Measurements from ENCODE around the gene COQ8B. TPM values are rescaled to one million over a fixed set of nuclear protein-coding genes. Genes with fewer than 3 reads are reported as not detected.
"Not testable (repeated sequence)": the region's sequence is repeated elsewhere in the genome, so short reads cannot be mapped to it uniquely, and the experiment has no call there.

Gene COQ8B
- 29.0 TPM for polyA plus RNA-seq (2013, experiment 1 of 2)
- polyA plus RNA-seq (2013, experiment 2 of 2) = 28.4 TPM

- Histone ChIP-seq H2BK15ac (ENCODE audit: low read length) (no peak within 1 kb of the TSS), H3K4ac (ENCODE audit: low read length) (no peak within 1 kb of the TSS), H3K23ac (ENCODE audit: low read depth, low read length, poor library complexity) (peak within 1 kb of the TSS; percentile 80), H3K27me3 (ENCODE audit: control insufficient read depth in 3 of 3, insufficient read depth in 3 of 3, low read depth in 1 of 3, low read length in 3 of 3) (no peaks in the 10 kb centered on the region), H3K18ac (ENCODE audit: low read length) (peak within 1 kb of the TSS; percentile 93), H3K9ac (ENCODE audit: low read depth, low read length, poor library complexity) (peak within 1 kb of the TSS; percentile 85), H3K14ac (ENCODE audit: low read length) (no peak within 1 kb of the TSS), H2BK5ac (ENCODE audit: low read length) (peak within 1 kb of the TSS; percentile 43), H2BK12ac (ENCODE audit: low read length) (no peak within 1 kb of the TSS), H3K4me2 (ENCODE audit: insufficient read depth, low read length, poor library complexity, severe bottlenecking) (peak within 1 kb of the TSS; percentile 97), H3K4me3 (ENCODE audit: low read length in 2 of 2) (peak within 1 kb of the TSS; percentile 66 to 88), H3K4me1 (ENCODE audit: control insufficient read depth in 2 of 2, insufficient read depth in 1 of 2, low read depth in 1 of 2, low read length in 2 of 2) (peaks cover 21 to 25% of the 10 kb centered on the region in 2 donors), H2AFZ (ENCODE audit: low read length) (peak within 1 kb of the TSS; percentile 91), H3K79me1 (ENCODE audit: low read depth, low read length) (peaks cover 19% of the 10 kb centered on the region), H3K9me3 (replicated peaks in 1 of 2; ENCODE audit: control insufficient read depth in 2 of 2, insufficient read depth in 1 of 2, low read depth in 1 of 2, low read length in 2 of 2) (no peaks in the 10 kb centered on the region), H2BK120ac (ENCODE audit: low read depth, low read length) (peak within 1 kb of the TSS; percentile 6), H4K91ac (ENCODE audit: low read depth, low read length, poor library complexity) (no peak within 1 kb of the TSS), H4K8ac (ENCODE audit: low read depth, low read length) (no peak within 1 kb of the TSS), H2AK5ac (ENCODE audit: low read depth, low read length) (peak within 1 kb of the TSS; percentile 59), H3K27ac (replicated peaks; ENCODE audit: low read length) (peak within 1 kb of the TSS; percentile 83), H3K36me3 (replicated peaks in 1 of 2; ENCODE audit: control insufficient read depth in 2 of 2, insufficient read depth in 2 of 2, low read length in 2 of 2) (peaks cover 5 to 26% of the 10 kb centered on the region in 2 donors)
- DNase-seq (ENCODE audit: low spot score) = peak; percentile 98
- WGBS, 2 donors (ENCODE audit: extremely low coverage in 2 of 2, insufficient read length in 2 of 2, insufficient replicate concordance in 1 of 2) = no CpG with 5 or more reads among the region's 76 CpGs
Observed at GRCh38 chr19:40716482-40717324, at the start of gene COQ8B, which contains the start of gene ITPKC. COQ8B (minus strand) TSS chr19:40716886; CDS start chr19:40714632, 2,254 bp downstream. ITPKC (plus strand) TSS chr19:40717112; CDS start chr19:40717136, 24 bp downstream.

- H3K23ac ChIP-seq (ENCODE audit: low read depth, low read length, poor library complexity) = not testable (repeated sequence)
Observed at GRCh38 chr19:40766385-40766784, 49.7 kb upstream of the COQ8B start.

GRCh38 chr19:40763963-40764362, 47.3 kb upstream of the COQ8B start:
- Histone ChIP-seq H3K27ac (replicated peaks; ENCODE audit: low read length) (no peak overlapping the region), H3K23ac (ENCODE audit: low read depth, low read length, poor library complexity) (no peak overlapping the region), H3K9ac (ENCODE audit: low read depth, low read length, poor library complexity) (no peak overlapping the region), H4K91ac (ENCODE audit: low read depth, low read length, poor library complexity) (no peak overlapping the region), H2AFZ (ENCODE audit: low read length) (no peak overlapping the region), H3K36me3 (replicated peaks in 1 of 2; ENCODE audit: control insufficient read depth in 2 of 2, insufficient read depth in 2 of 2, low read length in 2 of 2) (peaks cover 63 to 92% of the 10 kb centered on the region in 2 donors), H3K79me1 (ENCODE audit: low read depth, low read length) (peaks cover 3% of the 10 kb centered on the region), H3K4me3 (ENCODE audit: low read length in 2 of 2) (no peak overlapping the region), H2BK15ac (ENCODE audit: low read length) (no peak overlapping the region), H3K9me3 (replicated peaks in 1 of 2; ENCODE audit: control insufficient read depth in 2 of 2, insufficient read depth in 1 of 2, low read depth in 1 of 2, low read length in 2 of 2) (no peaks in the 10 kb centered on the region), H2AK5ac (ENCODE audit: low read depth, low read length) (no peak overlapping the region), H2BK120ac (ENCODE audit: low read depth, low read length) (no peak overlapping the region), H3K4ac (ENCODE audit: low read length) (no peak overlapping the region), H3K18ac (ENCODE audit: low read length) (no peak overlapping the region), H3K4me1 (ENCODE audit: control insufficient read depth in 2 of 2, insufficient read depth in 1 of 2, low read depth in 1 of 2, low read length in 2 of 2) (no peaks in the 10 kb centered on the region), H3K14ac (ENCODE audit: low read length) (no peak overlapping the region), H3K27me3 (ENCODE audit: control insufficient read depth in 3 of 3, insufficient read depth in 3 of 3, low read depth in 1 of 3, low read length in 3 of 3) (no peaks in the 10 kb centered on the region), H4K8ac (ENCODE audit: low read depth, low read length) (no peak overlapping the region), H2BK12ac (ENCODE audit: low read length) (peak overlapping the region; percentile 35), H2BK5ac (ENCODE audit: low read length) (no peak overlapping the region), H3K4me2 (ENCODE audit: insufficient read depth, low read length, poor library complexity, severe bottlenecking) (no peak overlapping the region)
- no CpG with 5 or more reads among the region's 10 CpGs for WGBS, 2 donors (ENCODE audit: extremely low coverage in 2 of 2, insufficient read length in 2 of 2, insufficient replicate concordance in 1 of 2)
- DNase-seq (ENCODE audit: low spot score) = no peak

More at GRCh38 chr19:40766385-40766784, 49.7 kb upstream of the COQ8B start:
- not testable (repeated sequence) for H3K27ac ChIP-seq (replicated peaks; ENCODE audit: low read length); H2BK5ac ChIP-seq (ENCODE audit: low read length); H4K8ac ChIP-seq (ENCODE audit: low read depth, low read length); H2BK12ac ChIP-seq (ENCODE audit: low read length); H3K14ac ChIP-seq (ENCODE audit: low read length); H3K4me1 ChIP-seq (ENCODE audit: control insufficient read depth in 2 of 2, insufficient read depth in 1 of 2, low read depth in 1 of 2, low read length in 2 of 2); H4K91ac ChIP-seq (ENCODE audit: low read depth, low read length, poor library complexity); DNase-seq (ENCODE audit: low spot score); H3K4ac ChIP-seq (ENCODE audit: low read length); H3K27me3 ChIP-seq (ENCODE audit: control insufficient read depth in 3 of 3, insufficient read depth in 3 of 3, low read depth in 1 of 3, low read length in 3 of 3); H2AK5ac ChIP-seq (ENCODE audit: low read depth, low read length); H2BK120ac ChIP-seq (ENCODE audit: low read depth, low read length); H3K9ac ChIP-seq (ENCODE audit: low read depth, low read length, poor library complexity); H2BK15ac ChIP-seq (ENCODE audit: low read length); H3K9me3 ChIP-seq (replicated peaks in 1 of 2; ENCODE audit: control insufficient read depth in 2 of 2, insufficient read depth in 1 of 2, low read depth in 1 of 2, low read length in 2 of 2); H2AFZ ChIP-seq (ENCODE audit: low read length); H3K18ac ChIP-seq (ENCODE audit: low read length); H3K79me1 ChIP-seq (ENCODE audit: low read depth, low read length); H3K4me2 ChIP-seq (ENCODE audit: insufficient read depth, low read length, poor library complexity, severe bottlenecking); H3K4me3 ChIP-seq (ENCODE audit: low read length in 2 of 2)
- H3K36me3 ChIP-seq (replicated peaks in 1 of 2; ENCODE audit: control insufficient read depth in 2 of 2, insufficient read depth in 2 of 2, low read length in 2 of 2) = peaks cover 43 to 75% of the 10 kb centered on the region in 2 donors
- WGBS, 2 donors (ENCODE audit: extremely low coverage in 2 of 2, insufficient read length in 2 of 2, insufficient replicate concordance in 1 of 2) = no CpG with 5 or more reads among the region's 13 CpGs

GRCh38 chr19:40763526-40763925, 46.8 kb upstream of the COQ8B start:
- H3K4me2 ChIP-seq (ENCODE audit: insufficient read depth, low read length, poor library complexity, severe bottlenecking) = no peak overlapping the region
- peaks cover 3% of the 10 kb centered on the region for H3K79me1 ChIP-seq (ENCODE audit: low read depth, low read length)
- WGBS, 2 donors (ENCODE audit: extremely low coverage in 2 of 2, insufficient read length in 2 of 2, insufficient replicate concordance in 1 of 2) = no CpG with 5 or more reads among the region's 7 CpGs
- no peak overlapping the region for H2BK120ac ChIP-seq (ENCODE audit: low read depth, low read length)
- no peaks in the 10 kb centered on the region for H3K4me1 ChIP-seq (ENCODE audit: control insufficient read depth in 2 of 2, insufficient read depth in 1 of 2, low read depth in 1 of 2, low read length in 2 of 2)
- H2AFZ ChIP-seq (ENCODE audit: low read length) = no peak overlapping the region
- no peak for DNase-seq (ENCODE audit: low spot score)
- no peak overlapping the region for H3K14ac ChIP-seq (ENCODE audit: low read length)
- H2BK15ac ChIP-seq (ENCODE audit: low read length) = no peak overlapping the region
- no peak overlapping the region for H2BK5ac ChIP-seq (ENCODE audit: low read length)
- peaks cover 65 to 91% of the 10 kb centered on the region in 2 donors for H3K36me3 ChIP-seq (replicated peaks in 1 of 2; ENCODE audit: control insufficient read depth in 2 of 2, insufficient read depth in 2 of 2, low read length in 2 of 2)
- H3K4ac ChIP-seq (ENCODE audit: low read length) = no peak overlapping the region
- no peak overlapping the region for H3K18ac ChIP-seq (ENCODE audit: low read length)
- no peak overlapping the region for H3K4me3 ChIP-seq (ENCODE audit: low read length in 2 of 2)
- no peak overlapping the region for H4K8ac ChIP-seq (ENCODE audit: low read depth, low read length)
- no peak overlapping the region for H4K91ac ChIP-seq (ENCODE audit: low read depth, low read length, poor library complexity)
- H3K27ac ChIP-seq (replicated peaks; ENCODE audit: low read length) = no peak overlapping the region
- no peak overlapping the region for H2AK5ac ChIP-seq (ENCODE audit: low read depth, low read length)
- no peaks in the 10 kb centered on the region for H3K9me3 ChIP-seq (replicated peaks in 1 of 2; ENCODE audit: control insufficient read depth in 2 of 2, insufficient read depth in 1 of 2, low read depth in 1 of 2, low read length in 2 of 2)
- no peak overlapping the region for H2BK12ac ChIP-seq (ENCODE audit: low read length)
- no peak overlapping the region for H3K23ac ChIP-seq (ENCODE audit: low read depth, low read length, poor library complexity)
- H3K27me3 ChIP-seq (ENCODE audit: control insufficient read depth in 3 of 3, insufficient read depth in 3 of 3, low read depth in 1 of 3, low read length in 3 of 3) = no peaks in the 10 kb centered on the region
- H3K9ac ChIP-seq (ENCODE audit: low read depth, low read length, poor library complexity) = no peak overlapping the region

All from neuronal stem cell (in vitro differentiated cells).